RKO (cell line): ENCODE data around the gene SDK1.

Source experiments
- DNase-seq: peaks from one replicate; pipeline ENCODE4 v3.0.0-alpha.2; 2016; ENCODE audit warnings: low spot score

Gene SDK1

DNA sequence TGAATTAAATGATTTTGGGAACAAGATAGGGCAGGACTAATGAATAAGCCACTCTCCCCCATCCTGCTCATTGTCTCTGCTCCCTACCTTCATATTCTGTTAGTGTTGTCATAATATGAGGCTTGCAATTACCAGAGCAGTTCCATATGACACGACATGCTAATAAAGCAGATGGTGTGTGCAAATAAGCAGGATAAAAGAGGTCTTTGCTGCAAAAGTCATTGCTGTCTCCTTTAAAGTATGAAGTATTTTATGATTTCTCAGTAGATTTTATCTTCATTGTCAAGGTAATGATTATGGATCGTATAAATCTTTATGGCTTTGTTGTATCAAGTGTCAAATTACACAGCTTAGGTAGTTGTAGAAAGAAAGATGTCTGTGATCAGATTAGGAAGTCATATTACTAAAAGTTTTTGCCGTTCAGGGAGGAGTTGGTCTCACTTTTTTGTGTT lies 114.8 kb downstream of the SDK1 start:
- no peak for DNase-seq

DNA sequence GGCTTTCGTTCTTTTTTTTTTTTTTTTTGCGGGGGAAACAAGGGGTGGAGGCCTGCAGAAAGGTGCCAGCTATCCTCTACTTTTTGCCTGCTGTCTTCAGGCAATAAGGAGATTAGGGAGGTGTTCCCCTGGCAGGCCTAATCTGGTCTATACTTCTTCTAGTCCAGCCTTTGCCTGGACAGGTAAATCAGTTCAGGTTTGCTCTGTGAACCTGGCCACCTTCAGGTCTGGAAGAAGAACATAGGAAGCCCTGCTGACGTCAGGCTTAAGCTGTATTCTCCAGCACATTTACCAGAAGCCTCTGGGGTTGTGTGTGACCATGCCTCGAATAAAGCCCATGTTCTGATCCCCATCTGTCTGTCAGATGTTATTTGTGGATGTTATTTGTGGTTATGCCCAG lies 115.4 kb downstream of the SDK1 start:
- DNase-seq: no peak

DNA sequence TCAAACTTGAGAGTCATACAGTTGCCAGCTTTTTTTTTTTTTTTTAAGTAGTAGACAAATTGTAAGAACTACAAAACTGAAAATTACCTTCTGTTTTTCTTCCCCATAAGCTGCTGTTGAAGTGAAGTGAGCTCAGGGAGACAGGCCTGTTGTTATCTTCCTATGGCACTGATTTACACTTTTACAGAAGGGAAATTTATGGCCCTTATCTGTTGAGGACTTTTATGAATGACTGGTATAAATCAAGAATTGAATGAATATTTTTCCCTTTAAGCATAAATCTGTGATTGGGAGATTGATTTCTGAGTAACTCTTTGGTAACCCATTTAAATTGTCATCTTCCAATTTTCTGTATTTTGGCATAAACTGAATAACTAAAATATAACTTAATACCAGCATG lies 124.0 kb downstream of the SDK1 start:
- DNase-seq: no peak

DNA sequence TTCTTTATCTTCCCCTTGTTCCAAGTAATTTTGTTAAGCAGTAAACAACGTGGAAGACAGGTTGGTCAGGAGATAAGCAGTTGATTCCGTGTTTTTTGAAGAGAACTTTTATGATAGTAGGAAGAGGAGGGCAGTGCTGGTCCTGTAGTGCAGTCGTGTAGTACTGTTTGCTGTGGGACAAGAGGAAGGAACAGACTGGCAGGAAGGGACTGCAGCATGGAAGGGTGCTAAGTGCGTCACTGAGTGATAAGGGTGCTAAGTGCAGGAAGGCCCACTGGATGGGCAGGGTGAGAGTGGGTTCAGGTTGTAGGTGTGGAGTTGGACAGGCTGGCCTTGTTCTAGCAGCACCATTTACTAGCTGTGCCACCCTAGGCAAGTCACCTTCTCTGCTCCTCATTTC lies 125.0 kb downstream of the SDK1 start:
- DNase-seq: no peak

DNA sequence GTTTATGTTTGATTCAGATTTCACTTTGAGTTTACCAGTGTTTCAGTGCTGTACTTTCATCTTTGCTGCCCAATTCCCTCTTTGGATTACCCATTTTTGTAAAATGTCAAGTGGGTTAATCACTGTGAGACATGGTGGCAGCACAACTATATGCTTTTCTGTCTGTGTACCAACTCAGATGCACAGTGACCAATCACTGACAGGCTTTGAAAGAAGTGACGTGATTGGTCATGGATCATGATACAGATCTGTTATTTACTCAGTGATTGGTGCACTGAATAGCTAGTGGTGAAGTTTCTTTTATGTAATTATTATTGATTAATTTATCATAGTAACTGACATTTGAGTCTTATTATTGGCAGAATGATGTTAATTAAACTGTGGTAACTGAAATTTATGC lies 126.9 kb downstream of the SDK1 start:
- peak; percentile 8 for DNase-seq

DNA sequence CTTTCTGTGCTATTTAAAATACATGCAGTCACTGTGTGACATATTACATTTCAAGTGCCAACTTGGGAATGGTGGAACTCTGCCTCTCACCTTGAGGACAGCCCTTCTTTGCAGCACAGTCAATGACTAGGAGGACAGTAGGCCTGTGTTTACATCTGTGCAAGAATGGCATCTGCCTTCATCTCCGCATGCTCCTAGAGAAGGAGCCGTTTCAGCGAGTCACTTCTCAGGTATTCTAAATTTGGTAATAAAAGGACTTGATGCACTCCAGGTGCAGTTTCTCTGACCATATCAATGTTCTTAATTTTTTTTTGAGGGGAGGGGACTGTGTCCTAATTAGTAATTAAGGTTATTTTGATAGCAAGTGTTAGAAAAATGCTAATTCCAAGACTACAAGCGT lies 128.9 kb downstream of the SDK1 start:
- DNase-seq: no peak

DNA sequence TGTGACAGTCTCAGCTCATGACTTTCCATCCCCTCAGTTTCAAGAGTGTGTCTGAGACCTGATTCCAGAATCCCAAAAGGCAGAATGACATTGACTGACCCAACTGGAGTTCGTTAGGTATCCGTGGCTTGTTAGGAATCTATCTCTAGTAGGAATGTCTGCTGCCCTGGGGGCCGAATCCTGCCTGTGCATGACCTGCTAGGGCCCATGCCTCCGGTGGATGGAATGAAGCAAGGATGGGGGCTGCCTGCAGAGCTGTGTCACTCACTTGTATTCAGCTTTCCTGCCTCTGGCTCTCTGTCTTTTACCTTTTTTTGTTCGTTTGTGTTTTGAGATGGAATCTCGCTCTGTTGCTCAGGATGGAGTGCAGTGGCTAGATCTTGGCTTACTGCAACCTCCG lies 129.5 kb downstream of the SDK1 start:
- DNase-seq: no peak

DNA sequence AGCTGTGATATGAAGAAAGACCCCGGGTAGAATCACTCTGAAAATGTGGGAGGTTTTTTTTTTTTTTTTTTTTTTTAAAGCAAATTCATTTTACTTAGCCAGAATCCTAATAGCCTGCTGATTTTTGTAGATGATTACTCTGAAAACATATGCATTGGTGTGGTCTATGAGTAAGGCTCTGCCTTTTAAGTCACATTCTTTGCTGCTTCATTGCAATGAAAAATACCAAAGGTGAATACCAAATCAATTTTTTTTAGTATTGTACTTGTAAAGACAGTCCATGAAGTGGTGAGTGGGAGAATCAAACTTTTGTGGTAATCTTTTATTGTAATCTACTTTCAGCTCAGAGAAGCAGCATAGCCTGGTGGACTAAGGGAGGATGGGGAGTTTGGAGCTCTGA lies 130.3 kb downstream of the SDK1 start:
- no peak for DNase-seq

DNA sequence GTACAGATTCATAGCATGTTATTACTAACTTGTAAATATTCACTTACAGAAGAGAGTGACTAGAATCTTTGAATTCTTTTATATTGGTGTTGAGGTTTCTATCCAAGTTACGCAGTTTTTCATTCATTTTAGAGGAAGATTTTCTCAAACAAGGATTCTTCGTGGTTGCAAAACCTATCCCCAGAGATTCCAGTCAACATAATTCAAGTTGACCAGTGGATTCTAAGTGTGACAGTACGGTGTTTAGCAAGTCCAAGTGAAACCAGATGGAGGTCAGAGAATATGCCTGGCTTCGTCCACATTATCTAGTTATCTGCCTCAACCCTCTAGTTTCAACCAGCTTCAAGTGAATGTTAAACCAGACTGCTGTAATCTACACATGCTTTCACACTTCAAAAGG lies 131.9 kb downstream of the SDK1 start:
- no peak for DNase-seq

DNA sequence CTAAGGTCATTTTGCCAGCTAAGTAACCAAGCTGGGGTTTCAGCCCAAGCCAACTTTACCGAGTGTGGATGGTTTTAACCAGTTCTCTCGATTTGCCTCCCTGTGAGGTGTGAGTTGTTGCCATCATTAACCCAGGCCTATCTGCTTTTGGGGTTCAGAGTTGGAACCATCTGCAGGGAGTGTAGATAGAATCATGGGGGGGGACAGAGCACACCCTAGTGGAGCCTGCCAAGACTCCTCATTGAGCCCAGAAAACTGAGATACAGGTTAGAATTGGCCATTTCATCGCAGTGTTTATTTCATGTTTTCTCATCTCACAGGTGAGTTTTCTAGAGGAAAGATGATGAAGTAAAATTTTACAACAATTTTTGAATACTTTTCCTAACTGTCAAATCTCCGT lies 133.6 kb downstream of the SDK1 start:
- DNase-seq: no peak

DNA sequence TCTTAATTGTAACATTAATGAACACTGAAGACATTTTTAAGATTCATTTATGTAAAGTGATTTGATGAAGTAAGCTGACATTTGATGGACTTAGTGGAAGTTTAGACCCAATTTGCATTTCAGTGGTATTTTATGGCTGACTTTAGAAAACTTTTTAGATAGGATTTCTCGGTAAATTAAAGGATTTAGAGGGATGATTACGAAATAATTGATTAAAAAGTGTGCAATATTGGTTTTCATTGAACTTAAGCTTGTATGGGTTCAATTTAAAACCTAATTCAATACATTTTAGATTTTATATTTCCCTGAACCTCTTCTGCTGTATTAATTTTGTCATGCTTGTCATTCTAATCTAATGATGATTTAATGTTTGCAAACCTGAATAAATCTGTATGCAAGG lies 135.1 kb downstream of the SDK1 start:
- no peak for DNase-seq

DNA sequence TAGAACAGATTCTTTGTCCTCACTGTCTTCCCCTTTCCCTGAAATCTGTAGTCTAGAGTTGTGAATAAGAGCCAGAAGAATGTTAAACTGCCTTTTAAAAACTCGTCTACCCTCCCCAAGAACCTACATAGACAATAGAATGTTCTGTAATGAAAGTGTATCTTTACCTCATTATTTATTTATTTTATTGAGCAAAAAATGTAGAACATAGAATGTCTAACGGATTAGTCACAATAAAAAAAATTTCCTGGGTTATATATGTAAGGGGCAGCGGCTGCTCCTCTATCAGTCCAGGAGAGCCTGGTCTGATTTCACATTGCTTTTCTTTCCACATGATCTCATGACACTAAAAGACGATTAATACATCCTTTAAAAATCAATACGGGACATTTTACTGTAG lies 135.7 kb downstream of the SDK1 start:
- no peak for DNase-seq

DNA sequence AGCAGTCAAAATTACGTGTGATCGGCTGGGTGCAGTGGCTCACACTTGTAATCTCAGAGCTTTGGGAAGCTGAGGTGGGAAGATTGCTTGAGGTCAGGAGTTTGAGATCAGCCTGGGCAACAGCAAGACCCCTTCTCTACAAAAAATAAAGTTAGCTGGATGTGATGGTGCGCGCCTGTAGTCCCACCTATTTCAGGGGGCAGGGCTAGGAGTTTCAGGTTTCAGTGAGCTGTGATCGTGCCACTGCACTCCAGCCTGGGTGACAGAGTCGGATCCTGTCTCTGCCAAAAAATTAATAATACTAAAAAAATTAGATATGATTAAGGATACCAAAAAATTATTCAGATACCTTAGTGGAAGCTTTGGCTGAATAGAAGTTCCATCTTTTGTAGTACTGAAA lies 136.4 kb downstream of the SDK1 start:
- no peak for DNase-seq

DNA sequence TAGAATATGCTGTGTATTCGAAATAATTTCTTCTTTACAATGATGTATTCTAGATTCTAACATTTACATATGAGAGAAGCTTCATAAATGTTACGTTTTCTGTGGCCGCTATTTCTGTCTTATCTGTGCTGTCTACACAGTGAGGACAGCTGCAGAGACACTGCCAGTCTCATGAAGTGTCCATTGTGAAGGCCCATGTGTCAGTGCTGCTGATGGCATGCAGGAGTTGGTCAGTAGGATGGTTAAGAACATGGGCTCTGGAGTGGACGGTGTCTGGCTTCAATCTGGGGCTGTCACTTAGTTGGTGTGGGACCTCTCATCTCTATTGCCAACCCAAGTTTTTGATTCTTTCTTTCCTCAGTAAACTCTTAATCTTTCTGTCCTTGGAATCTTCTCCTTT lies 137.3 kb downstream of the SDK1 start:
- DNase-seq: no peak

DNA sequence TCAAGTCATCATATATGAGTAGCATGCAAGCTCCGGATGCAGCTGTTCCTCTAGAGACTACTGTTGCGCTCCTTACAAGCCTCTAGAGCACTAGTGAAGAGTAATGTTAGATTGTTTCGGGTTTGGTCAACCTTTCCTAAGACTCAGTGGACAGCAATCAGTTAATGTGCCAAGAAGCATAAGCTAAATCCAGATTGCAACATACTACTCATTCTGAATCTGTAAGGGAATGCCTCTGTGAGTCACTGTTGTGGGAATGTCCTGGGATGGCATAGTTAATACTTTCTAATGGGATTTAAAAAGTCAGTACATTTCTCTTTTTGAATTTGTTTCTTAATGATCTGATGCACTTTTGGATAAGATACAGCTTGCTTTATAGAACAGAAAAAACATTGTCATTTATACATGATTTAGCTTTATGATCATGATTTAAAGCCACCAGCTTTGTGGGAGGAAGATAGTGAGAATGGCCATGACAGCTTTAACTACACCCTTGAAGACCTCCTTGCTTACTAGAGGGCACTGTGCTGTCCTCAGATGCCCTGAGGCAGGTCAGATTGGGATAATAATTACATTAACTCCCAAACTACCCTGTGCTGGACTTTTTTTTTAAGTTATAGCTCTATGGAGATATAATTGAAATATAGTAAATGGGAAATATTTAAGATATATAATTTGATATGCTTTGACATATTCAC lies 138.4 kb downstream of the SDK1 start:
- DNase-seq: peak; percentile 53

DNA sequence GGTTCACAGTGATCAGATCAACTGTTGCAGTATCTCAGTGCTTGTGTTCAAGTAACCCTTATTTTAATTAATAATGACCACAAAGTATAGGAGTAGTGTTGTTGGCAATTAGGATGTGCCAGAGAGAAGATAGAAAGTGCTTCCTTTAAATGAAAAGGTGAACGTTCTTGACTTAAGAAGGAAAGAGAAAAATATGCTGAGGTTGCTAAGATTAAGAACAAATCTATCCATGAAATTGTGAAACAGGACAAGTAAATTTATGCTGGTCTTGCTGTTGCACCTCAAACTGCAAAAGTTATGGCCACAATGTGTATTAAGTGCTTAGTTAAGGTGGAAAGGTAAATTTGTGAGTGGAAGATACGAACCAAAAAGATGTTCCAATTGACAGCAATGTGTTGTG lies 139.5 kb downstream of the SDK1 start:
- DNase-seq: no peak

DNA sequence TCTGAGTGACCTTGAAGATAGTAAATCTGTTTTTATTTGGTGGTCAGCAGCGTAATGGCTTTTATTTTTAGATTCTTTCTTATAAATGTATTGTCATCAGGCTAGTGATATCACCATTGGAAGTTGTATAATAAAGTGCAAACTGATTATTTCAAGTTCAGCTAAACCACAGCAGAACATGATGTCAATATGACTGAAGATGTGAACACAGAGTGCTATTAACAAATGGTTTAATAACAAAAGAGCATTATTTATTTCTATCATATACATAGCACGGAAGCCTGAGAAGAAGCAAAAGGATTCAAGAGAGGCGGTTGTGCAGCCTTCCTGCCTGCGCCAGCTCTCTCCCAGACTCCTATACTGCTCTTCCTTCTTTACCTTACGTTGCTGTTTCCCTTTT lies 142.7 kb downstream of the SDK1 start:
- DNase-seq: no peak

DNA sequence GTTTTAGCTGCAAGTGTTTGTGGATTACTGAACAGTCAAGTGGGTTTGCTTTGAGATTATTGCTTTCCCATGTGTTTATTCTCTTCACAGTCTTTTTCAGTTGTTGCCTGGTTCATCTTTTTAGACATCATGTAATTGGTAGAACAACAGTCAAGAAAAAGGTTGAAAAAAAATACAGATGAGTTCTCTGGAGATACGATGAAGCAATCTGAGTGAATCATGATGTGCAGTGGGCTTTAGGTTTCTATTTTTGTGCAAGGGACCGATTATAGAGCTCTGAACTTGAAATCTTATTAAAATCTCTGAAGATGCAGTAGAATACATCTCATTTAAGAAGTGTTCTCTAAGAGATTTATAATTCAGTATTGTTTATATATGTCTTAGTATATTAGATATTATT lies 145.7 kb downstream of the SDK1 start:
- no peak for DNase-seq

DNA sequence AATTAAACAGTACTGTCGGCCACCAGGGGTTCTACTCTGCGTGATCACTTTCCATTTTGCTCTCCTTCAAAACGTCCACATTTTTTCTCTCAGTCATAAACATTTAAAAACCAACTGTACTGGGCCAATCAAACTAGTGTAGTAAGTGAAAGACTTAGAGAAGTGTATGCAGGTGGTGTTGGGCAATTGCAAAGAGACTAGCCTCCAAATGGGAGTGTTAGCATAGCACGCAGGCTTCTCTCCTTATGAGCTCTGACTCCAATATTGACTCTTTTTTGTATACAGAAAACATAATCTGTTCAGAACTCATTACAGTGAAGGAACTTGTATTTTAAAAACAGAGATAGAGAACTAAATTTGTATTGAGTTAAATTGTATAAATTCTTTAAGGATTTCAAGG lies 150.6 kb downstream of the SDK1 start:
- no peak for DNase-seq

DNA sequence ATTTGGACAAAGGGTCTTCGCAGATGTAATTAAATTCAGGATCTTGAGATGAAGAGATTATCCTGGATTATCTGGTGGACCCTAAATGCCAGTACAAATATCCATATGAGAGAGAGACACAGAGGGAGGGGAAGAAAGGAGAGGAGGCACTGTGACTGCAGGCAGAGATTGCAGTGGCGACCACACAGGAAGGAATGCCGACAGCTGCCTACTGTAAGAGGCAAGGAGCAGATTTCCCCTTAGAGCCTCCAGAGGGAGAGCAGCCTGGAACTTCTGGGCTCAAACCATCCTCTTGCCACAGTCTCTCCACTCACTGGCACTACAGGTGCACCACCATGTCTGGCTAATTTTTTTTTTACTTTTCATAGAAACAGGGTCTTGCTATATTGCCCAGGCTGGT lies 152.3 kb downstream of the SDK1 start:
- no peak for DNase-seq

DNA sequence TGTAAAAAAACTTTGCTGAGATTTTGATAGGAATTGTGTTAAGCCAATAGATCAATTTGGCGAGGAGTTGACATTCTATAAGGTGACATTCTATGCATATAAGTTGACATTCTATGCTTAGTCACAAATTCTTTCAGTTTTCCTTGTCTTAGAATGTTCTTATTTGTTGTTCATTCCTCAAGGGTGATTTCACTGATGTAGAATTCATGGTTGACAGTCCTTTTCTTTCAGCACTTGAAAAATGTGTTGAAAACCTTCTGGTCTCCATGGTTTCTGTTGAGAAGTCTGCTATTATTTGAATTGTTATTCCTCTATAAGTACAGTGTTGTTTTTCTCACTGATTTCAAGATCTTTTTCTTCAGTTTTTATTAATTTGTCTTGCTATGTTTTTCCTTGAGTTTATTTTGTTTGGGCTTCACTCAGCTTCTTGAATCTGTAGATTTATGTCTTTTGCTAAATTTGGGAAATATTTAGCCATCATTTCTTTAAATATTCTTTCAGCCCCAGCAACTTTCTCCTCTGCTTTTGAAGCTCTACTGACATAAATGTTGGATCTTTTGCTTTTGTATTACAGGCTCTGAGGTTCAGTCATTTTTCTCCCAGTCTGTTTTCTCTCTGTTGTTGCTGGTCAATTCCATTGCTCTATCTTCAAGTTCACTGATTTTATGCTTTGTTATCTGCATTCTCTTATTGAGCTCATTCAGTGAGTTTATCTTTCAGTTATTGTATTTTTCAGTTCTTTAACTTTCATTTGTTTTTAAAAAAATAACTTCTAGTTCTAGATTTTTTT lies 154.9 kb downstream of the SDK1 start:
- no peak for DNase-seq

DNA sequence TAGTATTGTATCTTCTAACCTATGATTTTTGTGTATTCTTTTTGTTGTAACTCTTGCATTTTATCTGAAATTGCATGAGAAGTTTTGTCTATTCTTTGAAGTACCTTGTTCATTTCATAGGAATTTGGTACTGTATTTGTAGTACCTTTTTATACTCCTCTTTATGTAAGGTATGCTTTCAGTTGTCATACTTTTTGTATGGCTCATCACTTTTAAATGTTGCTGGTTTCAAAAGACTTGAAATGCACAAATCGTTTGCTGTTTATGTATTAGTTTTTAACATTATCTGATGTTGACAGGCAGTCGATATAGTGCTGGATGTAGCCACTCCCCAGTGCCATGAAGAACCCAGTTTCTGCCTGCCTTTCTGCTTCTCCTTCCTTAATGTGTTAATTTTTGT lies 158.1 kb downstream of the SDK1 start:
- no peak for DNase-seq

DNA sequence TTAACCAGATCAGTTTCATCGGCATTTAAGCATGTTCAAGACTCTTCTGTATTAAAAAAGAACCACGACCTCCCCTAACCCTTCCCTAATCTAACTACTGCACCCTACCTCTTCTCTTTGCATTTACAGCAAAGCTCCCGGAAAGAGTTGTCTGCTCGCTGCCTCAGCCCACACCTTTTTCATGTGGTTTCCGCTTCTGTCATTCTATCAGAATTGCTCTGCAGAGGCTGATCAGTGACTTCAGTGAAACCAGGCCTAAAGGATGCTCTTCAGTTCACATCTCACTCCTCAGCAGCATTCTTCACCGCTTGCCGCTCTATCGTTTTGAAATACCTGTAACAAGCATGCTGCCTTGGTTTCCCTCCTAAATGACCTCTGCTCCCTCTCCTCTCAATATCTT lies 160.9 kb downstream of the SDK1 start:
- no peak for DNase-seq

DNA sequence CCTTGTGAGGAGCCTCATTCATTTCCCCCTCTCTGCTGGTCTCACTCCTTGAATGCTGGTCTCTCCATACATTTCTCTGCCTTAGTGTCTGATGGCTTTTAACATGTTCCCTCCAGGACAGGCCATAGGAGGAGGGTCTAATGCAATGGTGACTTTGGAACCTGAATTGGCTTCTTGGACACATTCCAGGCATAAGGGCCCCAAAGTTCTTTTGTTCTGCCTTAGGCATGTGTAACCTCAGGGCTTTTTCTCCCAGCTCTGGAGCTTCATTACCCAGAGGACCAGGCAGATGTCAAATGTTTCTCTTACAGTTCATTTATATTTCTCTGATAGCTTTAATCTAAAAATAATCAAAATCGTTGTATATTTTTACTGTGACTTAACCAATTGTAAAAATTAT lies 162.6 kb downstream of the SDK1 start:
- no peak for DNase-seq
